HG02973 (cell line): ENCODE results near the gene MEG3.
"Not testable (repeated sequence)": the region's sequence is repeated elsewhere in the genome, so short reads cannot be mapped to it uniquely, and the experiment has no call there.

Experiments
- ATAC-seq: cut with Tn5 transposase; IDR thresholded peaks from one replicate; pipeline ENCODE4 v1.9.1; 2021; ENCODE audit warnings: moderate library complexity; ENCODE audit not compliant: unreplicated experiment

MEG3 gene

GRCh38 chr14:100815478-100816285, 10.2 kb upstream of the MEG3 start:
- ATAC-seq, result no peak

DNA sequence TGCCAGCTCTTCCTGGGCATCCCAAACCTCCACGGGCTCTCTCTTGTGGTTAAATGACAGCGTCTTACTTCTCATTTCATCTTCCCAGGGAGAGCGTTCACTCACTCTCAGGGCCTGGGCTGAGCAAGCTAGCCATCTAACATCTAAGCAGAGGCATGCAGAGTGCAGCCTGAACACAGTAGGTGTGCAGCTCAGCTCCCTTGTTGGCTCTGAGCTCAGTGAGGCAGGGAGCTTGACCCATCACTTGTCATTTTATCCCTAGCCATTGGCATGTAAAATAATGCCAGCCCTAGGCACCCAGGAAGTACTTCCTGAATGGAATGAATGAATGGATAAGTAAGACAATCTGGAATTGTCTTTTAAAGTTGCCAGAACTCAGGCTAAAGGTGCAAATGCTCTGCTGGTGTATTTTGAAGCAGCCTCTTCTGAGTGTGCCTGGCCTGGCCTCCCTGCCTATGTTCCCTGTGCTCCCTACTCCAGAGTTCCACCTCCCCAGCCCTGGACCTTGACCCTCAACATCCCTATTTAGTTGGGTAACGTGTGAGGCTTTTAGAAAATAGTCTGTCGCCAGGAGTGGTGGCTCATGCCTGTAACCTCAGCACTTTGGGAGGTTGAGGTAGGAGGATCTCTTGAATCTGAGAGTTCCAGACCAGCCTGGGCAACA, 9.5 kb upstream of the MEG3 start:
- ATAC-seq, result no peak

GRCh38 chr14:100816950-100817901, 8.7 kb upstream of the MEG3 start:
- no peak for ATAC-seq

DNA sequence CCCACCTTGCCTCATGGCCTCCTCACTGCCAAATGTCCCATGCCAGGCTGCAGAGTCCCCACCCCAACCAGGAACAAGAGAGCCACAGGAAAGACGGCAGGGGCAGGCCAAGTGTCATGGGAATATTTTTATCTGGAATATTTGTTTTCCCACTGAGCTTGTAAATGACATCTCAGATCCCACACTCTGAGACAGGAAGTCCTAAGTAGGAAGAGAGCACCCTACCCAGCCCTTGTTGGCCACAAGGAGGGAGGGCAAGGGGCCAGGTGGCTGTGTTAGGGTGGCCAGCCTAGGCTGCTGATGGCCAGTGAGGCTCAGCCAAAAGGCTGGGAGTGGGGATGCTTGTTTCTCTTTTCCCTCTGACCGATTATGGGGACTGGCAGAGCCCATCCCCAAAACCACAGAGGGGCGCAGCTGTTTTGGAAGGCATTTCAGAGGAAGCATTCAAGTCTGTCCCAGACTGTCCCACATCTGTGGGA, 7.7 kb upstream of the MEG3 start:
- no peak for ATAC-seq

GRCh38 chr14:100818923-100819322, 7.0 kb upstream of the MEG3 start:
- ATAC-seq, result not testable (repeated sequence)

GRCh38 chr14:100819453-100819828, 6.5 kb upstream of the MEG3 start:
- no peak for ATAC-seq

DNA sequence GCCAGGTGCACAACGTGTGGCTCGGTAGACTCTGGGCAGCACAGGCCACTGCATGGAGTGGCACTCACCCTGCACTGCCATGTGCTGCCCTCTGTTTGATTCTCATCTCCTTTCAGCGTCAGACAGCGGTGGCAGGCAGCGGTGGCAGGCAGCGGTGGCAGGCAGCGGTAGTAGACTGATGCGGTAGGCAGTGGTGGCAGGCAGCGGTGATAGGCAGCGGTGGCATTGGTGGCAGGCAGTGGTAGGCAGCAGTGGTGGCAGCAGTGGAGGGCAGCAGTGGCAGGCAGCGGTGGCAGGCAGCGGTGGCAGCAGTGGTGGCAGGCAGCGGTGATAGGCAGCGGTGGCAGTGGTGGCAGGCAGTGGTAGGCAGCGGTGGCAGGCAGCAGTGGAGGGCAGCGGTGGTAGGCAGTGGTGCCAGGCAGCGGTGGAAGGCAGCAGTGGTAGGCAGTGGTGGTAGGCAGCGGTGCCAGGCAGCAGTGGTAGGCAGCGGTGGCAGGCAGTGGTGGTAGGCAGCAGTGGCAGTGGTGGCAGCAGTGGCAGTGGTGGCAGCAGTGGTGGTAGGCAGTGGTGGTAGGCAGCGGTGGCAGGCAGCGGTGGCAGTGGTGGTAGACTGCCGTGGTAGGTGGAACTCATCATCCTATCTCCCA, 6.0 kb upstream of the MEG3 start:
- ATAC-seq, result no peak

DNA sequence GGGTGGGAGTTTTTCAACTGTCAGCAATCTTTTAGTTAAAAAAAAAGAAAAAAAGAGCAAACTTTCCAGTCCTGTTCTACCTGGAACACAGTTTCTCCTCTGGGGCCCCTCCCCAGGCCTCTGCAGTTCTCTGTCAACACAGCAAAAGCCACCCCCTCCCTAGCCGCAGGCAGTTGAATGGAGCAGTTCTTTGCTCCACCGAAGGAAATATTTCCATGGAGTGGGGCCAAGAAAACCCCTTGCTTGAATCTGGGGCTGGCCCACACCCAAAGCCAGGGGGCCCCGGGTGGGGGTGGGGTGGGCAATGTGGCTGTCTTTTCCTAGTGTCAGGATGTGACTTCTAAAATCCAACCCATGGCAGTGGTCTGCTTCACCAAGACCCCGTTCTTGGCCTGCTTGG, 5.0 kb upstream of the MEG3 start:
- no peak for ATAC-seq

GRCh38 chr14:100822013-100822412, 3.9 kb upstream of the MEG3 start:
- ATAC-seq, result no peak

- ATAC-seq, result no peak
Observed at GRCh38 chr14:100822532-100823296, 3.2 kb upstream of the MEG3 start.

DNA sequence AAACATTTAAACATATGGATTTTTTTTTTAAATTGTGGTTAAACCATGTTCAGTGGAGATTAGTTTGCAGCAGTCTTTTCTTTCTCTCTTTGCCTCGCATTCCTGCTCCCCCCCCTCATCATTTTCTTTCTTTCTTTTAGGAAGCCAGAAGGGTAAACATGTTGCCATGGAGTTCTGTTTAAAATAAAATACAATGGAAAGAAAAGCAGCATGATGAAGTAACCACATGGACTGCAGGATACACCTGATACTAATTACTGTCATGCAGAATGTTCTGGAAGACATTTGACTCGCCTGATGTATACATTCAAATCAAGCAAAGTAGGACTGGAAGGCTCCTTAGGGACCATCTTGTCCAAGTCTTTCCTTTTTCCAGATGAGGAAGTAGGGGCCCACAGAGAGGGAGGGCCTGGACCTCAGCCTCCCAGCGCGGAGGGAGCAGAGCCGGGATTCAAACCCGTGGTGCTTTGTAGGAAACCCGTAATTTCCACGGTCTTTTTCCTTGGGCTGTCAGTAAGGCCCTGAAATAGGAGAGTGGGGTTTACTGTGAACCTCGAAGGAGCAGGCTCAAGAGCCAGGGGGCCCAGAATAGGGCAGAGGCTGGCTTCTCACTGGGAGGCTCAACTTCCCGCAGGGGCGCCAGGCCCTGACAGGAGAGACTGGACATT, 2.4 kb upstream of the MEG3 start:
- no peak for ATAC-seq

DNA sequence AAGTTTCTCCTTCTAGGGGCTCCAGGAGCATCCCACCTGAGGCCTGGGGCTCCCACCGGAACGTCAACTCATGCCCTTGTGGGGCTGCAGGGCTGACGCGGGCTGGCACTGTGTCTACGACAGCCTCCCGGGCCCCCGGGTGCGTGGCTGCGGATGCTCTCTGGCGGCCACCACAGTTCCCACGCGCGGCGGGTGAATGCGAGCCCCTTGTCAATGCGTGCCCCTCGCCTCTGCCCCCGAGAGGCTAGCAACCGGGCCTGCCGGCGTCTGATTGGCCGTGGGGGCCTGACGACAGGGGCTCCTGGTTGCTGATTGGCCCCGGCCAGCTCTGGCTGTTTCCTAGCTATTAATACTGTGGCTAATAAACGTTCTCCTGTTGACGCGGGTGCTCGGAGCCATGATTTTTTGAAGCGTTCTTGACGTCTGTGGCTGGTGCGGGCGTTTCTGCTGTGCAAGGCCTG, 1.8 kb upstream of the MEG3 start:
- no peak for ATAC-seq

- ATAC-seq, result no peak
Observed at GRCh38 chr14:100824901-100825712, 811 bp upstream of the MEG3 start.

- ATAC-seq, result no peak
Observed at GRCh38 chr14:100826391-100827100, 628 bp downstream of the MEG3 start.

DNA sequence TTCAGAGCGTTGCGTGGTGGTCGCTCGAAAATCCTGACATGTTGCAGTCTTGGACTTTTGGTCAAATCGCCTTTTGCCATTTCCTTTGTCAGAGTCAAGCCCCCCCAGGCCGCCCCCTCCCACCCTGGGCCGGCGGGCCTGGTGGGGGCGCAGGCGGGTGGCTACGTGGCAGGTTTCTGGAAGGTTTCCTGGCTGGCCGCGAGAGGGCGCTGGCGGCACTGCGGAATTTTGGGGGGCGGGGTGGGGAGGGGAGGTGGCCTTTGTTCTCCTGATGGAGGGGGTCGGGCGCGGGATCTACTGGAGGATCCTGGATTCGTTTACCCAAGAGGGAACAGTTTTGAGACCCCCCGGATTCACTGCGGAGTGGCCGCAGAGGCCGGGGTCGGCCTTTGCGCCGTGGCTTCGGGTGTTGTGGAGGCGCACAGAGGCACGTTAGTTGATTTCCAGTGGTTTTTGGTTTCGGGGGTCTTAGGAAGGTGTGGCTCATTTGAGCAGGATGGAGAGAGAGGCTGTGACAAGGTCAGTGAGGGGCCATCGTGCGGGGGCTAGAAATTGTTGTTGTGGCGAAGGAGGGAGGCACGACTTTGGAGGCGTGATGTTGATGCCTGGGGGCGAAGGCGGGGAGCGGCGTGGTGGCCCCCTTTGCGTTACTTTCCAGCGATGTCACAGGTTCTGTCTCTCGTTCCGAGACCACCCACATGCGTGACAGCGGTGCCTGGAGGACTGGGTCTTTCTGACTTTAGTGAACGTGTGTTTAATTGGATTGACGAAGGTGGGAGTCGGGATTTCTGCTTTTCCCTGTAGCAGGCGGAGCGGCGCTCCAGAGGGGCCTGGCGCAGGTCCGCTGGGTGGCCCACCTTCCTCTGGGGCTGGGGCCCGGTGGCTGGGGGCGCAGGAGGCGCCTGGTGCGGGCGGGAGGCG, 1.4 kb downstream of the MEG3 start:
- no peak for ATAC-seq

DNA sequence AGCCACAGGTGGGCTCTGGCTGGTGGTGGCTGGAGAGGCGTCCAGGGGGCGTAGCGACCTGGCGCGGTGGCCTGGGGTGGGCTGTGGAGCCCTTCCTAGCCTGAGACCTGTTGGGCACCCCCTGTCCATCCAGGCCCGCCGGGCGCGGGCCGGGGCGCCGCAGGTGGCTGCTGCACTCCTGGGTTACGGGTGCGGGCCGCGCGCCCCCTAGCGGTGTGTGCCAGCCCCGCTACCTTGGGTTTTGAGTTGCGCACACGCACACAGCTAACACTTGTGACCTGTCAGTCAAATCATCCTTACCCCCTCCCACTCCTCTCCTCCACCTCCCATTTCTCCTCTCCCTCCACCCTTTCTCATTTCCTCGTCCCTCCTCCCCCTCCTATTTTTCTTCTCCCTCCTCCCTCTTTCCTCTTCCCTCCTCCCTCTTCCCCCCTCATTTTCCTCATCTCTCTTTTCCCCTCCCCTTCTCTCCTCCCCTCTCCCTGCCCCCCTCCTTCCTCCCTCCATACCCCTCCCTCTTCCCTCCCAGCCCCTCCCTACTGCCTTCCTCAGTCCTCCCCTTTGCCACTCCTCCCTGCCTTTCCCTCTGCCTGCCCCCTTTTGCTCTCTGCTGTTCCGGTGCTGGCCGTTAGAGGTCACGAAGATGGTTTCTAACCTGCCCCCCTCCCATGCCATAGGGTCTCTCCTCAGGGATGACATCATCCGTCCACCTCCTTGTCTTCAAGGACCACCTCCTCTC, 2.3 kb downstream of the MEG3 start:
- ATAC-seq, result no peak
